ENCODE results near the gene PDXP.

PDXP gene

DNA sequence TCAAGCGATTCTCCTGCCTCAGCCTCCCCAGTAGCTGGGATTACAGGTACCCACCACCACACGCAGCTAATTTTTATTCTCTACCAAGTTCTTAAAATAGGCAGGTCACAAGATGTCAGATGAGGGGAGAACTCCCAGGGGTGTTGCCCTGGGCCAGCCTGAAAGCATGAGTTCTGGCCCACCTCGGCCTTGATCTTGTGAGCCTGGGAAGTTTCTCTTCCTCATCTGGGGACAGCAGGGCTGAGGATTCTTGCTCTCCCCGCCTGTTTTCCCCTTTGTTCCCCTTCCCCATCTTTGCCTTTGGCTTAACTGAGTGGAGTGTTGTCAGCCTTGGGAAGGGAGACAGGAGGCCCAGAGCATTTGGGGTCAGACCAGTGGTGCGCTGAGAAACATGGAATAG, 3.5 kb downstream of the PDXP start:
- Mint-ChIP-seq H3K4me1 (peaks cover 38% of the 10 kb centered on the region), H3K9me3 (no peaks in the 10 kb centered on the region), H3K4me3 (peak overlapping the region in 2 of 3 experiments; percentile 33 to 62), H3K27ac (peak overlapping the region in 2 of 3 experiments; percentile 48 to 80), H3K36me3 (ENCODE audit: low read depth) (peaks cover 11% of the 10 kb centered on the region), H3K27me3 (ENCODE audit: low read depth) (no peaks in the 10 kb centered on the region)
- TF ChIP-seq, protein P1, sequence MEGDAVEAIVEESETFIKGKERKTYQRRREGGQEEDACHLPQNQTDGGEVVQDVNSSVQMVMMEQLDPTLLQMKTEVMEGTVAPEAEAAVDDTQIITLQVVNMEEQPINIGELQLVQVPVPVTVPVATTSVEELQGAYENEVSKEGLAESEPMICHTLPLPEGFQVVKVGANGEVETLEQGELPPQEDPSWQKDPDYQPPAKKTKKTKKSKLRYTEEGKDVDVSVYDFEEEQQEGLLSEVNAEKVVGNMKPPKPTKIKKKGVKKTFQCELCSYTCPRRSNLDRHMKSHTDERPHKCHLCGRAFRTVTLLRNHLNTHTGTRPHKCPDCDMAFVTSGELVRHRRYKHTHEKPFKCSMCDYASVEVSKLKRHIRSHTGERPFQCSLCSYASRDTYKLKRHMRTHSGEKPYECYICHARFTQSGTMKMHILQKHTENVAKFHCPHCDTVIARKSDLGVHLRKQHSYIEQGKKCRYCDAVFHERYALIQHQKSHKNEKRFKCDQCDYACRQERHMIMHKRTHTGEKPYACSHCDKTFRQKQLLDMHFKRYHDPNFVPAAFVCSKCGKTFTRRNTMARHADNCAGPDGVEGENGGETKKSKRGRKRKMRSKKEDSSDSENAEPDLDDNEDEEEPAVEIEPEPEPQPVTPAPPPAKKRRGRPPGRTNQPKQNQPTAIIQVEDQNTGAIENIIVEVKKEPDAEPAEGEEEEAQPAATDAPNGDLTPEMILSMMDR (IDR thresholded peaks at IDR 0.05; ENCODE audit: unreplicated experiment in 3 of 3): no peak

GRCh38 chr22:37663521-37664140, 5.1 kb downstream of the PDXP start:
- Mint-ChIP-seq H3K36me3 (ENCODE audit: low read depth) (peaks cover 14% of the 10 kb centered on the region), H3K27me3 (ENCODE audit: low read depth) (no peaks in the 10 kb centered on the region), H3K27ac (no peak overlapping the region), H3K4me3 (no peak overlapping the region), H3K4me1 (peaks cover 29% of the 10 kb centered on the region), H3K9me3 (no peaks in the 10 kb centered on the region)
- TF ChIP-seq, protein P1 (IDR thresholded peaks at IDR 0.05; ENCODE audit: unreplicated experiment in 3 of 3): no peak

DNA sequence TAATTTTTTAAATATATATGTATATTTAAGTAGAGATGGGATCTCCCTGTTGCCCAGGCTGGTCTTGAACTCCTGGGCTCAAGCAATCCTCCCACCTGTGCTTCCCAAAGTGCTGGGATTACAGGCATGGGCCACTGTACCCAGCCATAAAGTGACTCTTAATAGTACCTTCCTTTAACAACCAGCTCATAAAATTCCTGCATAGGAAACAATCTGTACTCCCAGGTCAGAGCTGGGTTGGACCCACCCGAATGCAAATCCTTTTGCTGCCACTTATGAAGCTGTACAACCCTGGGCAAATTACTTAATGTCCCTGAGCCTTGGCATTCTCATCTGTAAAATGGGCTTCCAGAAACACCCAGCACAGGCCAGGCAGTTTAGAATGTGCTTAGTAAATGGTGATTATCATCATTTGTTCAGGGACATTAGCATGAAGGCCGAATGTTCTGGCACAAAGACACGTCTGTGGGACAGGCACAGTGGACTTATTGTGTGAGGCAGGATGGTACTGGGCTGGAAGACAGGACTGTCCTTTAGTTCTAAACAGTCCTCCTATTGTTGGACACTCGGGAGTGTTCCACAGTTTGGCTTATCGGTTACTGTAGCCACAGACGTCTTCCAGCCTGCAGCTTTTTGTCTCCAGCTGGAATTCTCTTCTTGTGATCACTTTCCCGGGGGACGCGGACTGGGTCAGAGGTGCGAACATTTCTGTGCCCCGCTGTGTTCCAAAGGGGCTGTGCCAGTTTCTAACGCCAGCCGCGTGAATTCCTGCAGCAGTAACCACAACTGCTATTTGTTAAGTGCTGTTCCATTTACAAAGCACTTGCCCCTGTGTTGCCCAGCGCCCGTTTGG, 6.0 kb downstream of the PDXP start:
- Mint-ChIP-seq H3K4me3 (no peak overlapping the region), H3K27me3 (ENCODE audit: low read depth) (no peaks in the 10 kb centered on the region), H3K27ac (no peak overlapping the region), H3K9me3 (no peaks in the 10 kb centered on the region), H3K36me3 (ENCODE audit: low read depth) (peaks cover 15% of the 10 kb centered on the region), H3K4me1 (peaks cover 27% of the 10 kb centered on the region)
- TF ChIP-seq, protein P1 (IDR thresholded peaks at IDR 0.05; ENCODE audit: unreplicated experiment in 3 of 3): no peak

DNA sequence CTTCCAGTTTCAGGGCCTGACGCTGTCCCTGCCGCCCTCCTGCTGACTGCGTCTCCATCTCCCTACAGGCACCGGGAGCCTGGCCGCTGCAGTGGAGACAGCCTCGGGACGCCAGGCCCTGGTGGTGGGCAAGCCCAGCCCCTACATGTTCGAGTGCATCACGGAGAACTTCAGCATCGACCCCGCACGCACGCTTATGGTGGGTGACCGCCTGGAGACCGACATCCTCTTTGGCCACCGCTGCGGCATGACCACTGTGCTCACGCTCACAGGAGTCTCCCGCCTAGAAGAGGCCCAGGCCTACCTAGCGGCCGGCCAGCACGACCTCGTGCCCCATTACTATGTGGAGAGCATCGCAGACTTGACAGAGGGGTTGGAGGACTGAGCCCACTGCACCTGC, 7.0 kb downstream of the PDXP start:
- TF ChIP-seq, protein P1 (IDR thresholded peaks at IDR 0.05; ENCODE audit: unreplicated experiment in 3 of 3): no peak
- no peak overlapping the region for H3K27ac Mint-ChIP-seq
- peaks cover 17% of the 10 kb centered on the region for H3K4me1 Mint-ChIP-seq
- H3K4me3 Mint-ChIP-seq: no peak overlapping the region
- no peaks in the 10 kb centered on the region for H3K27me3 Mint-ChIP-seq (ENCODE audit: low read depth)
- H3K36me3 Mint-ChIP-seq (ENCODE audit: low read depth): peaks cover 17% of the 10 kb centered on the region
- H3K9me3 Mint-ChIP-seq: no peaks in the 10 kb centered on the region

- H3K4me3 Mint-ChIP-seq: no peak overlapping the region
- H3K27ac Mint-ChIP-seq: peak overlapping the region in 1 of 3 experiments; percentile 46
- no peaks in the 10 kb centered on the region for H3K9me3 Mint-ChIP-seq
- TF ChIP-seq, protein P1 (IDR thresholded peaks at IDR 0.05; ENCODE audit: unreplicated experiment in 3 of 3): no peak
- H3K27me3 Mint-ChIP-seq (ENCODE audit: low read depth): no peaks in the 10 kb centered on the region
- no peaks in the 10 kb centered on the region for H3K4me1 Mint-ChIP-seq
- peaks cover 17% of the 10 kb centered on the region for H3K36me3 Mint-ChIP-seq (ENCODE audit: low read depth)
These were observed 11.1 kb downstream of the PDXP start for GRCh38 chr22:37669586-37669985.

Measured in nephron (organoid).